GM19397 (cell line): ENCODE measurements around the gene HOXA6.

Source experiments
- ATAC-seq: cut with Tn5 transposase; IDR thresholded peaks from one replicate; pipeline ENCODE4 v1.9.1; 2021; ENCODE audit warnings: mild to moderate bottlenecking, moderate library complexity; ENCODE audit not compliant: unreplicated experiment

HOXA6 gene

DNA sequence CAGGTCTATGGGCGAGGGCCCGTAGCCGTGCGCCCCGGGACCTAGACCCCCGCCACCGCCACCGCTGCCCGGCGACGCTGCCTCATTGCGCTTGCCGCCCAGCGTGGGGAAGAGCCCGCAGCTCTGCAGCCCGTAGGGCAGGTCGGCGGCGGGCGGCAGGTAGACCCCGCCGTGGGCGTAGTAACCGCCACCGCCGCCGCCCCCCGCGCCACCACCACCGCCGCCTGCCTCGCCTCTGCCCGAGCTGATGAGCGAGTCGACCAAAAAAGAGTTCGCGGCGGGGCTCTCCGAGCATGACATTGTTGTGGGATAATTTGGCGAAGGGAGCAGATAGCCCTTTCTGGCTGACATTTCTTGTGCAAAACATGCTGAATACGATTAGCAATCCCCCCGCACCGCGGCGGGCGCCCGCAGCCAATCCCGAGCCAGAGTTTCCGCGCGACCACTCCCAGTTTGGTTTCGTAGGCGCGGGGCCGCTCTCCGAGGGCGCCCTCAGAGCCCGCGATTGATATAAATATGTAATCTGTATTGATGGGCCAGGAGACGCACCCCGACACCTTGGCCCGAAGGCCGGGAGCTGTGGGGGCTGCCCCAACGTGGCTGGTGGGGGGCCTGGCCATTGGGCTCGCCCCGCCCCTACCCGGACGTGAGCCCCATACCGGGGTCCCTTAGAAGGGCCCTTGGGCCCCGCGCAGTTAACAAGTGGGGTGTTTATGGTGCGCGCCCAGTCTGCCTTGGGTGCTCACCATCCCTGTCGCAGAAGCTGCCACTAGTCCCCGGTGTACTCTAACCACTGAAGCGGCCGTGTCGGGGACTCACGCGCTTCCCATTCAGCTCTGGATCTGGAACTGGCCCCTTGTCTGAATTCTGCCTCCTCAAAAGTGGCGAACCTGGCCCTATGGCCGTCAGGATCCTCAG is 26.6 kb upstream of the HOXA6 start, which contains the start of gene HOXA10:
HOXA10 (minus strand) TSS at position 365 of the 918 bp plus-strand sequence; CDS start at position 351, 14 bp downstream.
- no peak for ATAC-seq

DNA sequence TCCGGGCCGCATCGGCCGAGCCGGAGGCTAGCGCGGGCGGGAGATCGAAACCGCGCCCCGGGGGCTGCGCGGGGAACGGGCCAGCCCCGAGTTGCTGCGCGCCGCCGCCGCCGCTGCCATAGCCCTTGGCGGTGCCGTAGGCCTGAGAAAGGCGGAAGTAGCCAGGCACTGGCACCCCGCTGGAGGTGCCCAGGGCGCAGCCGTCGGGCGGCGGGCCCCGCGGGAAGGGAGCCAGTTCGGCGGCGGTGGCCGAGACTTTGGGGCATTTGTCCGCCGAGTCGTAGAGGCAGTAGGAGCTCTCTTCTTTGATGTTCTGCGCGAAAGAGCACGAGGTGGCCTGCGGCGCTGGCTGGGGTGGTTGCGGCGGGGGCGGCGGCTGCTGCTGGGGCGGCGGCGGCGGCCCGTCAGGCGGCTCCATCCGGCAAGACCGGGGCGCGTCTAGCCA is 26.0 kb upstream of the HOXA6 start:
- no peak for ATAC-seq

DNA sequence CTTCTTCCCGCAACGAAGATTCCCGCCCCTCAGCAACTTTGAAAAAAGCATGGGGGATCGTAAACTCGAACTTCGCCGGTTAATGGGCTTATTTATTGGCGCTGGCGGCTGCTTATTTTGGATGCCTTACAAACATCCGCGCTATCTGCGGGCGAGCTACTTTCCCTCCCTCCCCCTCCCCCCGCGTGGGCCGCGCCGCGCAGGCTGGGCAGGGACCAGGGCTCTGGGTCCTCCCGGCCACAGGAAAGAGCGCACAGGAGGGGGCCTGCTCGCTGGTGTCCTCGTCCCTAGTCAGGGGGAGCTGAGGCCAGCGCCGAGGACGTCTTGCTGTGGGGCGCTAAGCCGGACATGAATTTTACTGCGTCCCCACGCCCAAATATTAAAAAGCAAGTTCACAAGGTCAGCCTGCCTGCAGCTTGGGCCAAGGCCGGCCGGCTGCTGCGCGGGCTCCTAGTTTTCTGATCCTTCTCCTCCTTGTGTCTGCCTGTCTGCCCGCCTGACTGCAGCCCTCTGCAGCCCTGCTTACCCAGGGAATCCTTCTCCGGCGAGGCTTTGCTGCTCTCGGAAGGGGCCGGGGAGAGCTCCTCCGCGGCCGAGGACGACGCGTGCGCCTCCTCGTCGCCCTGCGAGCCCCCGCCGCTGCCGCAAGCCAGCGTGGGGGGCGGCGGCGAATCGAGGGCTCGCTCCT is 25.4 kb upstream of the HOXA6 start:
- ATAC-seq: no peak

DNA sequence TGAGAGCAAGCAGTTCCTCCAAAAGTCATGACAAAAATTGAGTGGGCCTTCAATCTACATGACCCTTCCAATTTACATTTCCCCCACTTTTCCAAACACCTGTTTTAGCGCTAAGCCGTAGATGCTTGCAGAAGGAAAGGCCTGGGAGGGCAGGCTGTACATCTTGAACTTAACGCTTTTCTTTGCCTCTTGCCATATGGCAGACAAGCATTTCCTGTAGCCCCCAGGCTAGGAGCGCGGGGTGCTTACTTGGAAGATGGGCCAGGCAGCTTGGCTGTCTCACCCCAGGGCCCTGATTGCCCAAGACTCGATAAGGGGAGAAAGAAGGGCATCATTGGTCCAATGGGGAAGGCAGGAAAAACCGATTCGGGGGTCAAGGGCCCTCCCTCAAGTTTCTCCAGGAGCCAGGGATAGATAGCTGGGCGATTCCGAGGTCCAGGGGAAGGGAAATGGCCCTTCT is 24.8 kb upstream of the HOXA6 start:
- ATAC-seq: no peak

DNA sequence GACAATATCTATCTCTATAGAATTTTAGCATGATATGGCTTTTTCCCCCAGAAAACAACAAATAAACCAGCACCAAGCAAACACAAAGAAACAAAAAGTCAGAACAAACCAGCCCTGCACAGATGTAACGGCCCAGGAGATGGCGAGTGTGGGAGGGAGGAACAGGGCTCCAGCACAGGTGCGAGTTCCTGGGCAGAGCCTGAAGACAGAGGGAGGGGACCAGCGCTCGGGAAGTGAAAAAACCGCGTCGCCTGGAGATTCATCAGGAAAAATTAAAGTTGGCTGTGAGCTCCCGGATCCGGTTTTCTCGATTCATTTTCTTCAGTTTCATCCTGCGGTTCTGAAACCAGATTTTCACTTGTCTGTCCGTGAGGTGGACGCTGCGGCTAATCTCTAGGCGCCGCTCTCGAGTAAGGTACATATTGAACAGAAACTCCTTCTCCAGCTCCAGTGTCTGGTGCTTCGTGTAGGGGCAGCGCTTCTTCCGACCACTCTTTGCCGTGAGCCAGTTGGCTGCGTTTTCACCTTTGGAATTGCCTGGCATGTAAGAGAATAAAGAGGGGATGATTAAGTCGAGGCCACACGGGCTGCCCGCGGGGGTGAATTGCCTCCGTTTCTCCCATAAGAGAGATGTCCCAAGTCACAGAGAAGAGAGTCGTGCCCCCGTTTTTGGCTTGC is 24.2 kb upstream of the HOXA6 start:
- no peak for ATAC-seq

DNA sequence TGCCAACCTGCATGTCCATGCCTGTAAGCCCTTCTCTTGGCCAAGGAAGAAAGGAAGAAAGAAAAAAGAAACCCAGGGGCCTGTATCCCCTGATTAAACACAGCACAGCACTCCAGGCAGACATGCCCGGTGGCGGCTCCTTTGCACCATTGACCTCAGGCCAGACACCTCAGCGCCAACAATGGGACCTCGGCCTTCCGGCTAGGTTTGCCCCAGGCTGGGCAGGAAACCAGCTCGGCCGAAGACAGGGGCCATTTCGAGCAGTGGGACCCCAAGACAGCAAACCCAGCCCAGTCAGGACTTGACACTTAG is 23.7 kb upstream of the HOXA6 start:
- no peak for ATAC-seq

DNA sequence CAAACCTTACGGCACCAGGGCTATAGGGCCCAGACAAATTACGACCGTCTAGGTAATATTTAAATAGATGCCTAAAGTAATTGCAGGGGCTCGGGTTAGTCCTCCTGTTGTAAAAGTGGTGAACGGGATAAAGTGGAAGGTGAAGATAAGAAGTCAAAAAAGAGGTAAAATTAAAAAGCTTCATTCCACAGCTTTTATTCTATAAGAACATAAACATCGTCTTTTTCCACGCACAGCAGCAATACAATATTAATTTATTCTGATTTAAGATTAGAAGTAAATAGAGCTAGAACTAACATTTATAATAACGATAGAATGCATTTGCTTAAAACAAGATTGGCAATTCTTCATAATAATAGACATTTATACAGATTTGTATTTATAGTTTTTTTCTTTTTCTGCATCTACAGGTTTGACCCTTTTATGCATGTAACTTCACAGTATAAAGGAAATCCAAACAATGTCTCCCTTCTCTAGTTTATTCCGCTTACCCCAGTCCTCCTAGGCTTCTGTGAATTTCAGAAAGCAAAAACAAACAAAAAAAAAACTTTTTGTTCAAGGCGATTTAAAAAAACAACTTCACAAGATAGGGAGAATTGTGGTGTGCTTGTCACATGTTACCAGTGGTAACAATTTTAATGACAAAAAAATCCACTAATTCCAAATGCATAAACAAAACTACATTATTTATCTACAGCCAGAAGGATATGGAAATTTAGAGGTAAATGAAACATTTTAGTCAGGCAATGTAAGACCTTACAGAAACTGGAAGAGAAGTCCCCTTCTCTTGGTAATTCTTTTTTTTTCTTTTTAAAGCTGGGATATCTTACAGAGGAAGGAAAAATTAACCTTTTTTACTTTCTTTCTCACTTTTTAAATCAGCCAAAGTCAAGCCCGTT is 23.1 kb upstream of the HOXA6 start:
- no peak for ATAC-seq

DNA sequence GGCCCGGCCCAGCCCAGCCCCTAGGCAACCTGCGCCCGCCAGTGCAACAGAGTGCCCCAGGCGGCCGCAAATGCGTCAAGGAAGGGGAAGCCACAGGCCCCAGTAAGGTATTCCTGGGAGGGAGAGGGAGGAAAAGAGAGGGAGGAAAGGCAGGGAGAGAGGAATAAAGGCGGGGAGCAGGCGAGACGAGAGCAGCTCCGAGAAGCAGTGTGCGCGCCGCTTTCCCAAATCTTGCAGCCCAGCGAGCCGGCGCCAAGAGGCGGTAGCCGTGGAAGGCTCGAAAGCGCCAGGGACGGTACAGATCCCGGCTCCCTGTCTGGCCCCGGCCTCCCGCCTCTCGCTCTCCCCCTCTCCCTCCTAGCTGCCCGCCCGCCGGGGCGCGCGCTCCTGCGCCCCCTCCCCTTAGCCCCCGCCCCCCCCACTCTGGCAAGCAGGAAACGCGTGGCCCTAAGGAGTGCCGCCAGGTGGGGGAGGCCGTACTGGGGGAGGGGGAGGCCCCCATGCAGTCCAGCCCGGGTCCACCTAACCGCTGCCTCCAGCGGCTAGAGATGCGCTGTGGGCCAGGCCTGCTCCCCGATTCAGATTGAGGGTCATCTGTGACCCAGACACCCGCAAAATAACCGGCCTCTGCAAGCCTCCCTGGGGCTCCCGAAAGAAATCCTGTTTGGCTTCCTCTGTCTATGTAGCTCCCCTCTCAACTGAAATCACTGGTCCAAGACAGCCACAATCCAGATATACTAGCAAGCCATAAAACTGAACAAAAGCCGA is 22.3 kb upstream of the HOXA6 start:
- no peak for ATAC-seq

DNA sequence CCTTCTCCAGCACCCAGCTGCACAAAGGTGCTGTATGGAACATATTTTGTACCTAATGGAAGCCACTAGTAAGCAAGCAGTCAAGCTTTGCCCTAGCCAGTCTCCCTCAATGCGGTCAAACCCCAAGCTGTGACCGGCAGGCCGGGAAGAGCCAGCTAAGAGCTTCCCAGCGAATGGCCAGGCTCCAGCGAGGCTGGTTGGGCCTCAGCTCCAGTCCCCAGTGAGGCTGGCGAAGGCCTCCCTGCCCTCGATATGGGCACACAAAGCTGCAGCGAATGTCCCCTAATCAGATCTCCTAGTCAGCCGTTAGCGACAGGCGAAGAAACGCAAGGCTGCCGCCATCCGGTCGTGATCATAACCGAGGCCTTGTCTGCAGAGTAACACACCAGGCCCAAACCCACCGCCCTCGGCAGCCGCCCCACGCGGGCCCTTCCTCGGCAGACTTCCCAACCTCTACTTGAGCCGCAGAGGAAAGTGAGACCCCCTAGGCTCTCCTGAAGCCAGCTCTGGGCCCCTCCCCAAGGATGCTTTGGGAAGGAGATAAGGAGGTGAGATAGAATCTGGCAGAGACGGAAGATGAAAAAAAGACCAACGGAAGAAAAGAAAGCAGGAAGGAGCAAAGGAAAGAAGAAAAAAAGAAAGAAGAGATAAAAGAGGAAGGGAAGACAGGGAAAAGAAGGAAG is 20.8 kb upstream of the HOXA6 start:
- ATAC-seq: no peak

DNA sequence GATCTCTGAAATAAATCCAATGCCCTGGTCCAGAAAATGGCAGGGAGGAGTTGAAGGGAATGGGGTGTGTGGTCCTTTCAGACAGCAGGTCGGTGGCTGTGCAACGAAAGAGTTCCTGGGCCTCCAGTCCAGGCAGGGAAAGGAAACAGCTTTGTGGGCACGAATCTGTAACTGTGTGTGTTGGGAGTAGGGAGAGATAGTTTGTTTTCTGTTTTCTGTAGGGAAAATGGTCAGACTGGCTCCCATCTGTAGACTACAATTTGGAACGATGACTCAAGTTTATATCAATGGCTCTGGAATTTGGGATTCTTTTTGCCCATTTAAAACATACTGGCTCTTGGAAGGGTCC is 20.3 kb upstream of the HOXA6 start:
- ATAC-seq: no peak

DNA sequence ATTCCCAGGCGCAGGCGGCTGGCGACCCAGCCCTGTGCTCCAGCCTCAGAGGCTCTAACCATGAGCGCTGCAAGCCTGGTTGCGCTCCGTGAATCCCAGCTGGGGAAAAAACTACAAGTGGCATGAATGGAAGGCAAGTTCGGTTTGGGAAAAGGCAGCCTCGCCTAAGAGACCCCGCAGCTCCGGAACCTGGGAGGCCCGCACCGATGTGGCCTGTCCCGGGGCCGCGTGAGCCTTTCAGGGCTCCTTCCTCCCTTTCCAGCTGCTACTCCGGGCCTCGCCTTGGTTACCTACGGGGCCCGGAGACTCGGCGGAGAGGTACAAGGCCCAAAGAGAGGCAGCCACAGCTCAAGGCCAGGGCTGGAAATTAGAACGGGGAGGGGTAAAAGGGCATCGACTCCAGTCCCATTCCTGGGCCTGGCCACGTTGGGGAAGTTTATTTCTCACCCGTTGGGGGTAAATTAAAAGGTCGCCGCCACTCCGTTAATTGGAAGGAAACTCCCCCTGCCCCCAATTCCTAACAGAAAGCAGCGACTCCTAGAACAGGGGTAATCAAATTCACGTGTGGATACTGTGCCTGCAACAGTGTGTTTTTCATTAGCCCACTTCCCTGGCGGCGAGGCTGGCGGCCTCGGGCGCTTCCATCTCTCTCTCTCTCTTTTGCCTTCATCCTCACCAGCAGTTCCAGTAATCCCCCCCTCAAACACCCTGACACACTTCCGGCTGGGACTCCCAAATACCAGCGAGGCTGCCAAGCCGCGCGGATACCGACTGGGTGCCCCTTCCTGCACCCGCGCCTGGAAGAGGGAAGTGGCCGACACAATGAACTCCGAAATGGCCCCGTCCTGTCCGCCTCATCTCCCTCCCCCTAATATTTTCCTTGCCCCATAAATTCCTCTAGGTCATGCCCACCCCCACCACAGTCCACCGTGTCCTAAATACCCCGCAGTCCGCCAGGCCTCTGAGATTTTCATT is 19.2 kb upstream of the HOXA6 start:
- ATAC-seq: no peak

DNA sequence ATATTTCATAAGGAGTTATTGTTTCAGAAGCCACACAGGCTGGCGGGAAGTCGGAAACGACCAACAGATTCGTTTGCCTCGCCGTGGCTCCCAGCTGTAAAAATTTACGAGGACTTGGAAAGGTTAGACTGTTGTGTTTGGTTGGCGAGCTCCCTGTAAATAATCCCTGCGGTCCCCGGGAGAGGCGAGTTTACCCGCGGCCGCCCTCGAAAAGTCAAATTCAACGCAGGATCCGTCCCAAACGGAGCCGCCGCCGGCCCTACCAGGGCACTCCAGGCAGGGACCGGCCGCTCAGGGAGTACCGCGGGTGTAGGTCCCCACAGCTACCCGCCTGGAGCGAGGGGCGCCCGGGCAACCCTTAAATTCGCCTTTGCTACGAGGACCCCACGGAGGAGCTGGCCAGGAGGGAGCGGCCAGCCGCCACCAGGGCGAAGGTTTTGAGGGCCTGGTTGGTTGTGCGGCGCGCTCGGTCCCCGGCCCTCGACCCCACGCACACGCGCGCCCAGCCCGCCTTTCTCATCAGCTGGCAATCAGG is 18.5 kb upstream of the HOXA6 start:
- ATAC-seq: no peak

DNA sequence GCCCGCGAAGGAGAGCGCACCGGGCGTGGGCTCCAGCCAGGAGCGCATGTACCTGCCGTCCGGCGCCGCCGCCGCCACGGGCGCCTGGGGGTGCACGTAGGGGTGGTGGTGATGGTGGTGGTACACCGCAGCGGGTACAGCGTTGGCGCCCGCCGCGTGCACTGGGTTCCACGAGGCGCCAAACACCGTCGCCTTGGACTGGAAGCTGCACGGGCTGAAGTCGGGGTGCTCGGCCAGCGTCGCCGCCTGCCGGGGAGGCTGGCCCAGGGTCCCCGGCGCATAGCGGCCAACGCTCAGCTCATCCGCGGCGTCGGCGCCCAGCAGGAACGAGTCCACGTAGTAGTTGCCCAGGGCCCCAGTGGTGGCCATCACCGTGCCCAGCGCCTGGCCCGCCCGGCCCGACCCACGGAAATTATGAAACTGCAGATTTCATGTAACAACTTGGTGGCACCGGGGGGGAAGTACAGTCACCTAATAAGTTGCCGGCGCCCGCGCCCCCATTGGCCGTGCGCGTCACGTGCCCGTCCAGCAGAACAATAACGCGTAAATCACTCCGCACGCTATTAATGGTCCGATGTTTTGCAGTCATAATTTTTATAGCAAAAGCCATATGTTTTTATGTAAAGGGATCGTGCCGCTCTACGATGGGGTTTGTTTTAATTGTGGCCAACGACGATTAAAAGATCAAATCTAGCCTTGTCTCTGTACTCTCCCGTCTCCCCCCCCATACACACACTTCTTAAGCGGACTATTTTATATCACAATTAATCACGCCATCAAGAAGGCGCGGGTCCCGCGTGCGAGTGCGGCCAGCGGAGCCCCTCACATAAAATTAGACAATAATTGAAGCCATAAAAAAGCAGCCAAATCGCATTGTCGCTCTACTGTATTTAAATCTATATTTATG is 17.8 kb upstream of the HOXA6 start, which contains the start of gene HOXA9:
HOXA9 (minus strand) TSS at position 449 of the 907 bp plus-strand sequence; CDS start at position 369, 80 bp downstream.
- no peak for ATAC-seq

DNA sequence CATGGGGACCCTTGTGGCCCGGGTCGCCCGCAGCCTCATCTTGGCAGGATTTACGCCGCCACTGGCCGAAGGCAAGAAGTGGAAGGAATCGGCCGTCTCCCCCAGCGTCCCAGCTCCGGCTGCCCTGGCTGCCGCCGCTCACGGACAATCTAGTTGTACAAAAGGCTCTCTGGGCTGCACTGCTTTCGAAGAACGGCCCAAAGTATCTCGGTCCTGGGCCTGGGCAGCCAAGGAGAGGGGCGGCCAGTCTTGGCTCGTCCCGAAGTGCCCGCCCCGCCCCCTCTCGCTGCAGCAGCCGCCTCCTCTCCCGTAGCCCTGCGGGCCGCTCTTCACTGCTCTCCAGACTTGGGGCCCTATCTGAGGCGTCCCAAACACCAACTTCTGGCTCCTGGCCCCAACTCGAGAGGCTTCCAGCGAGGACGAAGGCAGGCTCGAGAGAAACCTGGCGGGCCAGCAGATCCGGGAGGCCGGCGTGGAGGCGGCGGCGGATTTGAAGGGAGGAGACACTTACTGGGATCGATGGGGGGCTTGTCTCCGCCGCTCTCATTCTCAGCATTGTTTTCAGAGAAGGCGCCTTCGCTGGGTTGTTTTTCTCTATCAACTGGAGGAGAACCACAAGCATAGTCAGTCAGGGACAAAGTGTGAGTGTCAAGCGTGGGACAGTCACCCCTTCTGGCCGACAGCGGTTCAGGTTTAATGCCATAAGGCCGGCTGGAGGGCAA is 17.0 kb upstream of the HOXA6 start:
- ATAC-seq: no peak

DNA sequence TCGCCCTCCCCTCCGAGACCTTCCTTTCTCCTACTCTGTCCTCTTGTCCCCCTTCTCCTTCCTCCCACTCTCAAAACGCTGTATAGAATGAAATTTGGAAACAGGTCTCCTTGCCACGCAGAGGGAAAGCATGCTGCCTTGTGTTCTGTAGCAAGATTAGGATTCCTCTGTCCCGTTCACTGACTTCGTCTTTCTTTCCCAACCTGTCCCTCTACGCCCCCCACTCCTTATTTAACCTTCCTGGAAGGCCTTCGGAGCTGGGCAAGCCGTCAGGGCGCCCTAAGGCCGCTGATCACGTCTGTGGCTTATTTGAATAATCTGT is 16.4 kb upstream of the HOXA6 start:
- no peak for ATAC-seq
